ENCODE measurements around the gene AANAT. TPM values are rescaled to one million over a fixed set of nuclear protein-coding genes. Genes with fewer than 3 reads are reported as not detected.

AANAT gene
- total and polyA plus RNA-seq, 4 donors = not detected

DNA sequence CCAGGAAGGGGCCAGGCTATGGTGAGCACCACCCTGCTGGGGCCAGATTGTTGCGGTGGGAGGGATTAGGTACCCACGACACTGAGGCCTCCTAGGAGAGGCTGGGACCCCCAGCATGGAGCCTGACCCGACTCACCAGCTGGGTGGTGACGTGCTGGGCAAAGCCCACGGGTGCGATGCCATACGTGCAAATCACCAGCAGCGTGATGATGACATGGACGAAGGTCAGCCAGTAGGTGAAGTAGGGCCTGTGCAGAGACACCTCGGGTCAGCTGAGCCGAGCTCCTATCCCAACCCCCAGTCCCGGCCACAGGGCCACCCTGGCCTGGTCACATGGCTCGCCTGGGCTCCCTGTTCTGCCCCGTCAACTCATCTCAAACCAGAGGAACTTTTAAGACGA lies 7.5 kb downstream of the AANAT start (continued):
- TF ChIP-seq, protein P1, sequence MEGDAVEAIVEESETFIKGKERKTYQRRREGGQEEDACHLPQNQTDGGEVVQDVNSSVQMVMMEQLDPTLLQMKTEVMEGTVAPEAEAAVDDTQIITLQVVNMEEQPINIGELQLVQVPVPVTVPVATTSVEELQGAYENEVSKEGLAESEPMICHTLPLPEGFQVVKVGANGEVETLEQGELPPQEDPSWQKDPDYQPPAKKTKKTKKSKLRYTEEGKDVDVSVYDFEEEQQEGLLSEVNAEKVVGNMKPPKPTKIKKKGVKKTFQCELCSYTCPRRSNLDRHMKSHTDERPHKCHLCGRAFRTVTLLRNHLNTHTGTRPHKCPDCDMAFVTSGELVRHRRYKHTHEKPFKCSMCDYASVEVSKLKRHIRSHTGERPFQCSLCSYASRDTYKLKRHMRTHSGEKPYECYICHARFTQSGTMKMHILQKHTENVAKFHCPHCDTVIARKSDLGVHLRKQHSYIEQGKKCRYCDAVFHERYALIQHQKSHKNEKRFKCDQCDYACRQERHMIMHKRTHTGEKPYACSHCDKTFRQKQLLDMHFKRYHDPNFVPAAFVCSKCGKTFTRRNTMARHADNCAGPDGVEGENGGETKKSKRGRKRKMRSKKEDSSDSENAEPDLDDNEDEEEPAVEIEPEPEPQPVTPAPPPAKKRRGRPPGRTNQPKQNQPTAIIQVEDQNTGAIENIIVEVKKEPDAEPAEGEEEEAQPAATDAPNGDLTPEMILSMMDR (IDR thresholded peaks at IDR 0.05; ENCODE audit: low read depth, low read length, missing input control) = no peak
- TF ChIP-seq TAF1 (conservative IDR thresholded peaks at IDR 0.05) = no peak
- no peak for TF ChIP-seq NR2F2 (IDR thresholded peaks at IDR 0.05)

DNA sequence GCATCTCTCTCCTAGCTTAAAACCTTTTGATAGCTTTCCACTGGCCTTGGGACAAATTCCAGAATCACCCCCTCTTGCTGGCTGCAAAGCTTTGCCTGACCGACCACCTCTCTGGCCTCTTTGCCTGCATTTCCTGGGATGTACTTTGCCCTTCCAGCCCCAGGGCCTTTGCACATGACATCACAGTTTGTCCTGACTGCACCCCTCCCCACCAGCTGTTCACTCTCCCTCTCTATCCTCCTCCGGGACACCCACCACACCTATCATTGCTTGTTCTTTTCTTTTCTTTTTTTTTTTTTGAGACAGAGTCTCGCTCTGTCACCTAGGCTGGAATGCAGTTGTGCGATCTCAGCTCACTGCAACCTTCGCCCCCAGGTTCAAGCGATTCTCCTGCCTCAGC lies 7.9 kb downstream of the AANAT start:
- H3K4me3 ChIP-seq (ENCODE audit: low read depth in 1 of 3, low read length in 3 of 3) = no peak overlapping the region
- H3K27me3 ChIP-seq (ENCODE audit: control insufficient read depth in 4 of 4, insufficient read depth in 4 of 4, low read length in 3 of 4) = no peaks in the 10 kb centered on the region
- peaks cover 0 to 34% (median 9%) of the 10 kb centered on the region in 4 donors for H3K36me3 ChIP-seq (ENCODE audit: control insufficient read depth in 4 of 4, insufficient read depth in 3 of 4, low read depth in 1 of 4, low read length in 3 of 4)
- no peak for TF ChIP-seq FOXA1 (IDR thresholded peaks at IDR 0.05)
- TF ChIP-seq NR2F2 (IDR thresholded peaks at IDR 0.05) = no peak
- no peak for TF ChIP-seq EGR1 (IDR thresholded peaks at IDR 0.05; ENCODE audit: low read depth in 2 of 2)
- TF ChIP-seq, protein P2, sequence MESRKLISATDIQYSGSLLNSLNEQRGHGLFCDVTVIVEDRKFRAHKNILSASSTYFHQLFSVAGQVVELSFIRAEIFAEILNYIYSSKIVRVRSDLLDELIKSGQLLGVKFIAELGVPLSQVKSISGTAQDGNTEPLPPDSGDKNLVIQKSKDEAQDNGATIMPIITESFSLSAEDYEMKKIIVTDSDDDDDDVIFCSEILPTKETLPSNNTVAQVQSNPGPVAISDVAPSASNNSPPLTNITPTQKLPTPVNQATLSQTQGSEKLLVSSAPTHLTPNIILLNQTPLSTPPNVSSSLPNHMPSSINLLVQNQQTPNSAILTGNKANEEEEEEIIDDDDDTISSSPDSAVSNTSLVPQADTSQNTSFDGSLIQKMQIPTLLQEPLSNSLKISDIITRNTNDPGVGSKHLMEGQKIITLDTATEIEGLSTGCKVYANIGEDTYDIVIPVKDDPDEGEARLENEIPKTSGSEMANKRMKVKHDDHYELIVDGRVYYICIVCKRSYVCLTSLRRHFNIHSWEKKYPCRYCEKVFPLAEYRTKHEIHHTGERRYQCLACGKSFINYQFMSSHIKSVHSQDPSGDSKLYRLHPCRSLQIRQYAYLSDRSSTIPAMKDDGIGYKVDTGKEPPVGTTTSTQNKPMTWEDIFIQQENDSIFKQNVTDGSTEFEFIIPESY (IDR thresholded peaks at IDR 0.05) = no peak
- no peak for TF ChIP-seq TAF1 (conservative IDR thresholded peaks at IDR 0.05)
- TF ChIP-seq GABPA (IDR thresholded peaks at IDR 0.05 in 1 of 2, conservative IDR thresholded peaks at IDR 0.05 in 1 of 2) = no peak
- TF ChIP-seq, protein P3, sequence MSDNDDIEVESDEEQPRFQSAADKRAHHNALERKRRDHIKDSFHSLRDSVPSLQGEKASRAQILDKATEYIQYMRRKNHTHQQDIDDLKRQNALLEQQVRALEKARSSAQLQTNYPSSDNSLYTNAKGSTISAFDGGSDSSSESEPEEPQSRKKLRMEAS (IDR thresholded peaks at IDR 0.05) = no peak
- TF ChIP-seq FOXA2 (IDR thresholded peaks at IDR 0.05) = no peak
- TF ChIP-seq SP1 (IDR thresholded peaks at IDR 0.05) = no peak
- TF ChIP-seq HNF4A (conservative IDR thresholded peaks at IDR 0.05) = no peak
- TF ChIP-seq JUND (IDR thresholded peaks at IDR 0.05) = no peak
- TF ChIP-seq RXRA (IDR thresholded peaks at IDR 0.05) = no peak
- TF ChIP-seq, protein P4, sequence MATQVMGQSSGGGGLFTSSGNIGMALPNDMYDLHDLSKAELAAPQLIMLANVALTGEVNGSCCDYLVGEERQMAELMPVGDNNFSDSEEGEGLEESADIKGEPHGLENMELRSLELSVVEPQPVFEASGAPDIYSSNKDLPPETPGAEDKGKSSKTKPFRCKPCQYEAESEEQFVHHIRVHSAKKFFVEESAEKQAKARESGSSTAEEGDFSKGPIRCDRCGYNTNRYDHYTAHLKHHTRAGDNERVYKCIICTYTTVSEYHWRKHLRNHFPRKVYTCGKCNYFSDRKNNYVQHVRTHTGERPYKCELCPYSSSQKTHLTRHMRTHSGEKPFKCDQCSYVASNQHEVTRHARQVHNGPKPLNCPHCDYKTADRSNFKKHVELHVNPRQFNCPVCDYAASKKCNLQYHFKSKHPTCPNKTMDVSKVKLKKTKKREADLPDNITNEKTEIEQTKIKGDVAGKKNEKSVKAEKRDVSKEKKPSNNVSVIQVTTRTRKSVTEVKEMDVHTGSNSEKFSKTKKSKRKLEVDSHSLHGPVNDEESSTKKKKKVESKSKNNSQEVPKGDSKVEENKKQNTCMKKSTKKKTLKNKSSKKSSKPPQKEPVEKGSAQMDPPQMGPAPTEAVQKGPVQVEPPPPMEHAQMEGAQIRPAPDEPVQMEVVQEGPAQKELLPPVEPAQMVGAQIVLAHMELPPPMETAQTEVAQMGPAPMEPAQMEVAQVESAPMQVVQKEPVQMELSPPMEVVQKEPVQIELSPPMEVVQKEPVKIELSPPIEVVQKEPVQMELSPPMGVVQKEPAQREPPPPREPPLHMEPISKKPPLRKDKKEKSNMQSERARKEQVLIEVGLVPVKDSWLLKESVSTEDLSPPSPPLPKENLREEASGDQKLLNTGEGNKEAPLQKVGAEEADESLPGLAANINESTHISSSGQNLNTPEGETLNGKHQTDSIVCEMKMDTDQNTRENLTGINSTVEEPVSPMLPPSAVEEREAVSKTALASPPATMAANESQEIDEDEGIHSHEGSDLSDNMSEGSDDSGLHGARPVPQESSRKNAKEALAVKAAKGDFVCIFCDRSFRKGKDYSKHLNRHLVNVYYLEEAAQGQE (IDR thresholded peaks at IDR 0.05) = no peak
- no peak for TF ChIP-seq YY1 (IDR thresholded peaks at IDR 0.05)
- TF ChIP-seq, protein P1 (IDR thresholded peaks at IDR 0.05; ENCODE audit: low read depth, low read length, missing input control) = no peak
- TF ChIP-seq RAD21 (IDR thresholded peaks at IDR 0.05) = no peak
- no peak for TF ChIP-seq HNF4G (IDR thresholded peaks at IDR 0.05)
- DNase-seq (ENCODE audit: low spot score) = no peak
- H3K4me1 ChIP-seq (ENCODE audit: control insufficient read depth in 4 of 4, insufficient read depth in 4 of 4, low read length in 3 of 4) = no peaks in the 10 kb centered on the region
- H3K9ac ChIP-seq (ENCODE audit: low read depth in 1 of 2, low read length in 2 of 2) = no peak overlapping the region
- H3K9me3 ChIP-seq (ENCODE audit: control insufficient read depth in 4 of 4, low read length in 3 of 4) = no peaks in the 10 kb centered on the region
- WGBS = 96% methylated on average over 6 of the region's 6 CpGs
- no peak overlapping the region for H3K27ac ChIP-seq (ENCODE audit: low read depth in 1 of 2, low read length in 2 of 2)

All from liver (tissue), 9 donors.